GM18517 (cell line): ENCODE results near the gene CDKN2A.
"Not testable (repeated sequence)": the region's sequence is repeated elsewhere in the genome, so short reads cannot be mapped to it uniquely, and the experiment has no call there.

Source experiments
- ATAC-seq: cut with Tn5 transposase; IDR thresholded peaks from one replicate; pipeline ENCODE4 v1.9.1; 2021; ENCODE audit warnings: mild to moderate bottlenecking, moderate library complexity; ENCODE audit not compliant: unreplicated experiment

The CDKN2A gene

DNA sequence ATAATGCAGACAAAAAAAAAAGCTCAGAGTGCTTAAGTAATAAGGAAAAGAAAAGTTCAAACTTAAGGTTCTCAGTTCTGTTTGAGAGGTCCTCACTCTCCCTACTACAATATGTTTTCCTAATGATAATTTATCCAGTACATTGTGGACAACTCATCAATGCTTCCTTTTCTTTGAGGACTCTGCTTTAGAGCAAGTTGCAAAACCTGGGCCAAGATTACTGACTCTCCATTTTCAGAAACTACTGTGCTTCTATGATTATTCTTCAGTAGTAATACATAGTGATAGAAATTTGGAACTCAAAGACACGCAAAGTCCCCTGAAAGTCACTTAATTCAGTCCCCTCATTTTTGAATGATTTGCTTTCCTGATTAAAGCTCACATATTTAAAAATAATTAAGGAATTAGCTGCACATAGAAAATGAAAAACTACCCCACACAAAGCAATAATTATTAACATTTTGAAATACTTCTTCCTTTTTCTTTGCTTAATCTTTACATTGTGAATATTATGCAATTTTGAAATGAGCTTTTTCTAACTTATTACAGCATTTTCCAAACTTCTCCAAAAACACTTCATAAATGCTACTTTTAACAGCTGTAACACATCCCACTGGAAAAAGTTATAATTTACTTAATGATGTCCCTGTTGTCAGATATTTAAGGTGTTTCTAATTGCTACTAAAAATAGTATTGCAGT, 11.2 kb downstream of the CDKN2A start:
- ATAC-seq: no peak

DNA sequence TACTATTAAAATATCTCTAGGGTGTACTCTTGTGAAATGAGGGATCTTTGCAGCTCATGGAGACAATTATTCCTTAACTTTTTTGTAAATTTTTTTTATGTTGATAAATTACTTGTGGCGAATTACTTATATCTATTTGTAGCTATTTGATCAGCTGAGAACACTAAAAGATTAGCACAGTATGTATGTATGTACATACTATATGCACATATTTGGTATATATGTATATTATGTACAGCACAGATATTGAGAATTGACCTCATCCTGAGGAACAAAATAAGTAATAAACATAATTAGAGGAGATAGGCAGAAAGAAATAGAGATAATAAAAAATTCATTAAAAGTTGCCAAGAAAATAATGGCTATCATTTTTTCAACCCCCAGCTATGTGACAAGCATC, 11.8 kb downstream of the CDKN2A start:
- no peak for ATAC-seq

DNA sequence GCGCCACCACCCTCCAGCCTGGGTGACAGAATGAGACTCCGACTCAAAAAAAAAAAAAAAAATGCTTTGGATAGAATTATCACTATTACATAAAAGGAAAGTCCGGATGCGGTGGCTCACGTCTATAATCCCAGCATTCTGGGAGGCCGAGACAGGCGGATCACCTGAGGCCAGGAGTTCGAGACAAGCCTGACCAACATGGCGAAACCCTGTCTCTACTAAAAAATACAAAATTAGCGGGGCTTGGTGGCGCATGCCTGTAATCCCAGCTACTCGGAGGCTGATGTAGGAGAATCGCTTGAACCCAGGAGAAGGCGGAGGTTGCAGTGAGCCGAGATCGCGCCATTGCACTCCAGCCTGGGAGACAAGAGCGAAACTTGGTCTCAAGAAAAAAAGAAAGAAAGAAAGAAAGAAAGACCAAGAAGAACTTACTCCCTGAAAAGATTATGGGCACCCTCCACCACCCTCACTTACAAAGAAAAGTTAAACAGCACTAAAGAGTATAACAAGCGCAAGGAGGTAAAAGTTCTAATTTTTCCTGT, 17.8 kb downstream of the CDKN2A start:
- no peak for ATAC-seq

DNA sequence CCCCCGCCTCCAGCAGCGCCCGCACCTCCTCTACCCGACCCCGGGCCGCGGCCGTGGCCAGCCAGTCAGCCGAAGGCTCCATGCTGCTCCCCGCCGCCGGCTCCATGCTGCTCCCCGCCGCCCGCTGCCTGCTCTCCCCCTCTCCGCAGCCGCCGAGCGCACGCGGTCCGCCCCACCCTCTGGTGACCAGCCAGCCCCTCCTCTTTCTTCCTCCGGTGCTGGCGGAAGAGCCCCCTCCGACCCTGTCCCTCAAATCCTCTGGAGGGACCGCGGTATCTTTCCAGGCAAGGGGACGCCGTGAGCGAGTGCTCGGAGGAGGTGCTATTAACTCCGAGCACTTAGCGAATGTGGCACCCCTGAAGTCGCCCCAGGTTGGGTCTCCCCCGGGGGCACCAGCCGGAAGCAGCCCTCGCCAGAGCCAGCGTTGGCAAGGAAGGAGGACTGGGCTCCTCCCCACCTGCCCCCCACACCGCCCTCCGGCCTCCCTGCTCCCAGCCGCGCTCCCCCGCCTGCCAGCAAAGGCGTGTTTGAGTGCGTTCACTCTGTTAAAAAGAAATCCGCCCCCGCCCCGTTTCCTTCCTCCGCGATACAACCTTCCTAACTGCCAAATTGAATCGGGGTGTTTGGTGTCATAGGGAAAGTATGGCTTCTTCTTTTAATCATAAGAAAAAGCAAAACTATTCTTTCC, 19.3 kb downstream of the CDKN2A start:
- ATAC-seq: peak; percentile 53

DNA sequence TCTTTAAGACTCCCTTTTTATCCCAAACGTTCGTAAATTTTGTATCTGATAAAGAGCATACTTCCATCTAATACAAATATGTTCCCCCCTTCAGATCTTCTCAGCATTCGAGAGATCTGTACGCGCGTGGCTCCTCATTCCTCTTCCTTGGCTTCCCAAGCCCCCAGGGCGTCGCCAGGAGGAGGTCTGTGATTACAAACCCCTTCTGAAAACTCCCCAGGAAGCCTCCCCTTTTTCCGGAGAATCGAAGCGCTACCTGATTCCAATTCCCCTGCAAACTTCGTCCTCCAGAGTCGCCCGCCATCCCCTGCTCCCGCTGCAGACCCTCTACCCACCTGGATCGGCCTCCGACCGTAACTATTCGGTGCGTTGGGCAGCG, 19.9 kb downstream of the CDKN2A start:
- no peak for ATAC-seq

DNA sequence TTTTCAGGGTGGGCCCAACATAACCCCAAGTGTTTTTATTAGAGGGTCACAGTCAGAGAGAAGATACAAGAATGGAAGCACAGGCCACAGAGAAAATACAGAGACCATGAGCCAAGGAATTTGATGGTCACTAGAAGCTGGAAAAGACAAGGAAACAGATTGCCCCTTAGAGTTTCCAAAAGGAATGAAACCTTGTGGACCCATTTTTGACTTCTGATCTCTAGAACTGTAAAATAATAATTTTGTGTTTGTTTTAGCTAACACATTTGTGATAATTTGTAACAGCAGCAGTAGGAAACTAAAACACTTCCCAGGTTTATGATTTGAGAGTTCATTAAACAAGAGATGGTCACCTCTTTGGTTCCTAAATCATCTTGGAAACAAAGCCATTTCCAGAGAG, 21.8 kb downstream of the CDKN2A start:
- ATAC-seq: no peak

DNA sequence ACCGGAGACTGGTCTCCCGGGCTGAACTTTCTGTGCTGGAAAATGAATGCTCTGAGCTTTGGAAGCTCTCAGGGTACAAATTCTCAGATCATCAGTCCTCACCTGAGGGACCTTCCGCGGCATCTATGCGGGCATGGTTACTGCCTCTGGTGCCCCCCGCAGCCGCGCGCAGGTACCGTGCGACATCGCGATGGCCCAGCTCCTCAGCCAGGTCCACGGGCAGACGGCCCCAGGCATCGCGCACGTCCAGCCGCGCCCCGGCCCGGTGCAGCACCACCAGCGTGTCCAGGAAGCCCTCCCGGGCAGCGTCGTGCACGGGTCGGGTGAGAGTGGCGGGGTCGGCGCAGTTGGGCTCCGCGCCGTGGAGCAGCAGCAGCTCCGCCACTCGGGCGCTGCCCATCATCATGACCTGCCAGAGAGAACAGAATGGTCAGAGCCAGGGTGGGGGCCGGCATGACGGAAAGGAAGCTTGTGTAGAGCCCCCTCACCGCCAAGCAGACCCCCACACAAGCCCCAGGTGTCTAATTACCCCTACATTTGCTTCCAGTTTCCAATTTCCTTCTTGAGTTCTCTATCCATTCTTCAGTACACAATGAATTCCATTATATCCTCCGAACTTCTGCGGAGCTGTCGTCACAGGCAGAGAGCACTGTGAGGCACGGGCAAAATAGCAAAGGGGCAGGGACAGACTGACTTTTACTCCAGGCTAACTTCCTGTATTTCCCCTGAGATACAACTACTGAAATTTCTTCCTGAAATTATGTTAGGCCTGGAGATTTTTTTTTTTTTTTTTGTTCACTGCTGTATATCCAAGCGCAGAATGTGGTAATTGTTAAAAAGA, 23.2 kb downstream of the CDKN2A start:
- no peak for ATAC-seq

DNA sequence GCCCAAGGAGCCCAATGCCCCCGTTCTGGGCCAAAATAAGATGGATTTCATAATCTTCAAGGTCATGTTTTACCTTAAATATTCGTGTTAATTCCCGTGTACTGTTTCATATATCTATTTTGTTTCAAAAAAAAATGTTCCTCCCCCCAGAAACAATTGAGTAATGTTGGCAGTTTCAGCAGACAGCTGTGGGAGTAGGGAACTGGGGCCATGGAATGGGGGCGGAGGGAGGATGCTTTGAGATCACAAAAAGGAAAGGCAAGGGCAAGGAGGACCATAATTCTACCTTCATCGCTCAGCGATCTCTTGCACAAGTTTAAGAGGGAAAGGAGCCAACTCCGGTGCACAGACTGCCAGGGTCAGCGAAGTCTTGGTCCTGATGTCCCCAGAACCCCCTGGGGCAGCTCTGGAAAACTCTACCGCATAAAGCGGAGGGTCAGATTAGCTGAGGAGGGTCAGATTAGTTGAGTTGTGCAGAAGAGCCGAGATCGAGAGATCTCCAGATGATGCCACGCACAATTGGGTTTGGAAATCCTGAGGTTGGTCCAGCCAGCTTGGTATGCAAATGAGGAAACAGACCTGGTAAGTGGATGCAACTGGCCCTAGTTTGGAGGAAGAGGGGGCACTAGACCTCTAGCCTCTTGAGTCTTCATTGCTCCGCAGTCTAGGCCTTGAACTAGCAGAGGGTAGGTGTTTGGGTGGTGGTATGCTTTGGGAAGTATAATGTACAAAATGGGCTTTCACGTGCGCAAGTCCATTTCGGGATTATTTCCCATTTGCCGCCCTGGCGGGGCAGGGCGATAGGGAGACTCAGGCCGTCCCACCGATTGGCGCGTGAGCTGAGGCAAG, 24.0 kb downstream of the CDKN2A start:
- no peak for ATAC-seq

DNA sequence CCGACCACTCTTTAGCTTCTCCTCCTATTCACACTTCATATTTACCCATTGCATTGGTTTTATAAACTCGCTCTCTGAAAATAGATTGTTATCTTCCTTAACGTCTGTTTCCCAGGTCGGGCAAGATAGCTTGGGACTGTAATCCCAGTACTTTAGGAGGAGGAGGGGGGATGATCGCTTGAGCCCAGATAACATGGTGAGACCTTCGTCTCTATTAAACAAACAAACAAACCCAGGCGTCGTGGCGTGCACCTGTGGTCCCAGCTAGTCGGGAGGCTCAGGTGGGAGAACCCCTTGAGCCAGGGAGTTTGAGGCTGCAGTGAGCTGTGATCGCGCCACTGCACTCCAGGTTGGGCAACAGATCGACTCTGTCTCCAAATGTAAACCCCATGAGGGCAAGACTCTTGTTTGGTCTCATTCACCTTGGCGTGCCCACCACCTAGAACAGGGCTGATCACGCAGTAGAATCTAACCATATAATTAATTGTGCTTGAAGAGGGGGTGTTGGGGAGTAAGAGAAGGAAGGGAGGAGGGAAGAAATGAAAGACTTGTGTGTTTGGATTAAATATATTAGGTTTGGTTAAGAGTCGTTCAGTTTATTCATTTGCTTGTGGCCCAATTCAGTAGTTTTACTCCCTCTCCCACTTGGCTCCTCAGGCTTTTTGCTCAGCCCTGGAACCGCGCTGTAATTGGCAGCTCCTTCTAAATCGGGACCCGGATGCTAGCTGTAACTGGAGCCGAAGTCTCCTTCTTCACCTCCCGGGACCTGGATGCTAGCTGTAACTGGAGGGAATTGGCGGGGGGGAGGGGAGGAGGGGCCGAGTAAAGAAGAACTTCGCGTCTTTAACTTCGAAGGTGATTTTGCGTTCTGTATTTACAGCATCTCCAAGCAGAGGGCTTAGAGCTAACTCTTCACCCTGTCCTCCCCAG, 24.9 kb downstream of the CDKN2A start:
- ATAC-seq: no peak

DNA sequence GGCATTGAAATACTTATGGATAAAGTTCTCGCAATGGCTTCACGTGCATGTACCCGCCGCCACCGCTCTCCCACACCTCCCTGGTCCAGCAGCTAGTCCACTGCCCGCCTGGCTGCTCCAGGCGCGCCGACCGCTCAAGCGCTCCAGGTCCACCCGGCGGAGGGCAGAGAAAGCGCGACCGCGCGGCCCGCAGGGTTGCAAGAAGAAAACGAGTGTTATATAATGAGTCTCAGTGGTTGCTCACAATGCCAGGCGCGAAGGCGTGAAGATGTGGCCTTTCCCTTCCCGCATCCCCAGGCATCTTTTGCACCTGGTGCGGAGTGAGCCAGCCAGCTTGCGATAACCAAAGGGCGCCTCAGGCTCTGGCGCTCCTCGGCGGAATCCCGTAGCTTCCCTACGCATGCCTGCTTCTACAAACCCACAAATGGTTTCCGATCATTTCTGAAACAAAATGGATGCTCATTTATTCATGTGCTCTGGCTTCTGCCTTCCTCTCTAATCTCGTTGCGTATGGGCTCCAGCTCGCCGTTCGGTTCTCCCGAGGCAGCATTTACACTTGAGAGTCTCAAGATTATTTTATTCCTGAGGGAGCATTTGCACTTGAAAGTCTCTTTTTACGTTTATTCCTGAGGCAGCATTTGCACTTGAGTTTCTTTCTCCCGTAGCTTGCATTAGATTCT, 25.7 kb downstream of the CDKN2A start:
- no peak for ATAC-seq

DNA sequence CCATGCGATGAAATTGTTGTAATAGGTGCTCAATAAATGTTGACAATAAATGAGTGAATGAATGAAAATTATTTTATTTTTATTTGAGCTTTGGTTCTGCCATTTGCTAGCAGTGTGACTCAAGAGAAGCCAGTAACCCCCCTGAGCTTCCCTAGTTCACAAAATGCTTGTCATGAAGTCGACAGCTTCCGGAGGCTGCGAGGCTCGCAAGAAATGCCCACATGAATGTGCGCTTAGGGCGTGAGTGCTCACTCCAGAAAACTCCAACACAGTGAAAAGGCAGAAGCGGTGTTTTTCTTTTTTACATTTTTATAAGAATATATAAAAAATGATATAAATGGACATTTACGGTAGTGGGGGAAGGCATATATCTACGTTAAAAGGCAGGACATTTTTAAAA, 26.5 kb downstream of the CDKN2A start:
- no peak for ATAC-seq

DNA sequence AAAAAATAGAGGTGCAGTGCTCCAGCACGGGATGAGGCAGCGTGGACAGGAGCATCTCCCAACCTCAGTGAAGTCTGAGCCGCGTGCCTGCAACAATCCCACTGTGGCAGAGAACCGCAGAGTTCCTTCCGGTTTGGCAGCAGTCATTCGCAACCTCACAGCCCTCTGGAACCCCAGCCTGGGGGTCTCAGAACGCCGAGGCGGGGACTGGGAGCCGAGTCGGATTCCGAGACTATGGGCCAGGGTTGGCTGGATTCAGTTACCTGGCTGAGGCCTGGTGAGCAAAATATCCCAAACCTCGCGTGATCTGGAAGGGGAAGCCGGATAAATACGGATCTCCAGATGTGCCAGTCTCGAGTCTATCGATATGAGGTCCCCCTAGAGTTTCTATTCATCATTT, 27.0 kb downstream of the CDKN2A start:
- ATAC-seq: no peak

DNA sequence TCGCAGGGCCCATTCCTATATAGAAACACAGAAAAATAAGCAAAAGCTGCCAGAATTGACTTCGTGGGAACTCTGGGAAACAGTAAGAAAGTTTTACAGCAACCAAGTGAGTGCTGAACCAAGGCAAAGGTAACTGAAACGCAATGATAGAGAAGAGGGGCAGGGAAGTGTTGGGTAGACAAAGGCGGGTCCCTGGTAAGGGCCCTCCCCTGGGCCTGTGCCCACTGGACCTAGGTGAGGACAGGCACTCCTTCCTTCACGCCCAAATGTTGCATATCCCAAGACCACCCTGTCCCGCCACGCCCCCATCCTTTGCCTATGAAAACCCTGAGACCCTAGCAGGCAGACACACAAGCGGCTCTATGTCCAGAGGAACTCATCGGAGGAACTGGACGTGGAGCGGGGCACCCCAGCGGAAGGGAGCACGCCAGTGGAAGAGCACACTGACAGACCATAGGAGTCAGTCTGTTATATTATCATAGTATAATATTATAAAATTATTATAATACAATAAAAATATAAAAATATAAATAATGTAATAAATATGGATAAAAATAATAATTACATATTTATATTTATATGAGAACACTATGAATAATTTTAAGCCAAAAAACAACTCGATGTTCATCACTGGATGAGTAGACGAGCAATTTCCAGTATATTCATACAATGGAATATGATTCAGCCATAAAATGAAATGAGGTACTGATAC, 27.9 kb downstream of the CDKN2A start:
- ATAC-seq: no peak

DNA sequence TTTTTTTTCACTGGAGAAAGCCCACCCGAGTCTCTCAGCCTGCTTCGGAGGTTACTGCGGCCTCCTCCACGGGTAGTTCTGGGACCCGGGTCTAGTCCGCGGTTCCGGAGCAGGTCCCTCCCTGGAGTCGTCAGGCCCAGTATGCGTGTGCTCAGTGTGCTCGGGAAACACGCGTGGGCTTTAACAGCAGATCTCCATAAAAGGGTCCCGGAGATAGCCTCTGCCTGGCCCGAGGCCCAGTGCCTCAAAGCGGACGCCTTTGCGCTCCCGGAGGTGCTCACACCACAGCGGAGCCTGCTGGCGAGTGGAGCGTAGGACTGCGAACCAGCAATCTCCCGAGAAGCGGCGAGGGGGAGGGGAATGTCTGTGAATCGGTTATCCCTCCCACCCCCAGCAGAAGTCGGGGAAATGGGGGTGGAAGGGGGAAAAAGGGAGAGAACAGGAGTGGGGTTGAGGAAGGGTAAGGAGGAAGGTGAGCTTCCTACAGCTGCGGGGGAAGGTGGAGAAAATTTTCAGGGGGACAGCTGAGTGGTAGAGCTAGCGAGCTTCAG, 28.7 kb downstream of the CDKN2A start:
- ATAC-seq: peak; percentile 70

DNA sequence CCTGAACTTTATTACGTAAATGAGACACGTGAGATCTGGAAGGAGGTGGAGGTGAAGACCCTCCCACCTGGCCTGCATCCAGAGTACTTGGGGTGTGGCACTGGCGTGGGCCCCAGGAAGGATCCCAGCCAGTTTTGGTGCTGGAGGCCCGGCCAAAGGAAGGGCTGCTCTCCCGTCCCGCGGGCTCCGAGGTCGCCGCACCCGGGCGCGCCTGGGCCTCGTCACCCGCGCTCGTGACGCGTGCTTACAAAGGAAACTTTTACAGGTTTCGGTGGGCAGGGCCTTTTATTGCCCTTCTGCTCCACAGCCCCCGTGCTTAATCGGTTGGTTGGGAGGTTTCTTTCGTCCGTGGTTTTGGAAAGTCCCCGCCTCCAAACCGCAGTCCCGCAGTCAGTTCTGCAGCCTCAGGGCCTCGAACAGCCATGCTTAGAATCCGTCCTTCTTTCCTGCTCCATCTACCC, 29.2 kb downstream of the CDKN2A start:
- ATAC-seq: peak; percentile 48

DNA sequence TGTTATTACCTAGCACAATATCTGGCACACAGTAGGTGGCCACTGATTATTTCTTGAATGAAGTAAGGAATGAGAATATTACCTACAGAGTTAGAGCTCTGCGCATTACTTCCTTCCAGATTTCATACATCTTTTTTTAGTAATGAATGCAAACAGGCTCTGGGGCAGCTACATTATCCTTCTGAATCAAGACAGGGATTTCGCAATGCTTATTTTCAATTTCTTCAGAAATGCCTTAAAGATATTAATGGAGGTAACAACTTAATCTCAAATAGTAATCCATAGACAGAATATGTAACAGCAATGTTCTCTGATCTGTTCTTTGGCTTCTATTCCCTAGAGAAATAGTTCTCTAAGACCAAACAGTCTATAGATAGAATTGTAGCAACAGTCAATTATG, 32.6 kb downstream of the CDKN2A start:
- no peak for ATAC-seq

DNA sequence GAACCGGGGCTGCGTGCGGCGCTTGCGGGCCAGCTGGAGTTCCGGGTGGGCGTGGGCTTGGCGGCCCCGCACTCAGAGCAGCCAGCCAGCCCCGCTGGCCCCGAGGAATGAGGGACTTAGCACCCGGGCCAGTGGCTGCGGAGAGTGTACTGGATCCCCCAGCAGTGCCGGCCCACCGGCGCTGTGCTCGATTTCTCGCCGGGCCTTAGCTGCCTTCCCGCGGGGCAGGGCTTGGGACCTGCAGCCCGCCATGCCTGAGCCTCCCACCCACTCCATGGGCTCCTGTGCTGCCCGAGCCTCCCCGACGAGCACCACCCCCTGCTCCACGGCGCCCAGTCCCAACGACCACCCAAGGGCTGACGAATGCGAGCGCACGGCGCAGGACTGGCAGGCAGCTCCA, 34.9 kb downstream of the CDKN2A start:
- ATAC-seq: not testable (repeated sequence)

DNA sequence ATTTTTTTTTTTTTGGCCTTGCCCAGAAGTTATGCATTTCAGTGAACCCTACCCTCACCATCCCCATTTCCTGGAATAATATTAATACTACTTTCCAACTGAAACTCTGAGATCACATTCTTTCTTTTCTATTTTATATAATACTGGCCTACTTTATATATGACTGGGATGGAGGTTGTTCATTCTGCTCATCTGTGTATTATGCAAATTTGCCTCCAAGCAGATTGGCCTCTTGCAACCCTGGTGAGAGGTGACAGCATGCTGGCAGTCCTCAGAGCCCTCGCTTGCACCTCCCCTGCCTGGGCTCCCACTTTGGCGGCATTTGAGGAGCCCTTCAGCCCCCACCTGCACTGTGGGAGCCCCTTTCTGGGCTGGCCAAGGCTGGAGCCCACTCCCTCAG, 35.4 kb downstream of the CDKN2A start:
- no peak for ATAC-seq
